K562 (cell line): ENCODE results near the gene PYGL. TPM values are rescaled to one million over a fixed set of nuclear protein-coding genes. Genes with fewer than 3 reads are reported as not detected.

ENCODE experiments used
- ATAC-seq: fragments of 200-7000 bp; cut with Tn5 transposase; 3 replicates; pipeline ENCODE4 v1.9.1; 2020; ENCODE audit warnings: moderate library complexity
- BruUV-seq: library from RNA; stranded (reverse); fragments of 400-500 nt; replicated peaks from 2 replicates; lab custom pipeline; 2021; lab: Mats Ljungman, UMichigan
- CTCF ChIA-PET: fragments of 300-600 bp; formaldehyde crosslinking; extraction: SDS; loops from one replicate; lab custom pipeline; 2021; ENCODE audit warnings: low intra/inter-chr PET ratio; lab: Yijun Ruan, JAX
- POLR2A ChIA-PET: fragments of 300-600, 350-650 bp; sonication (Branson Sonifier 250); formaldehyde crosslinking; extraction: SDS; loops from one replicate; lab custom pipeline; 2021; ENCODE audit warnings: antibody characterized with exemption, inconsistent platforms; lab: Yijun Ruan, JAX
- DNase-seq, 4 experiments: peaks; one replicate each; pipeline versions ENCODE4 v3.0.0 to v3.0.0-alpha.2; 2011 to 2018; ENCODE audit warnings: low spot score in 3 of 4, mixed read lengths in 3 of 4; ENCODE audit errors: extremely low read depth in 1 of 4
- FAIRE-seq: peaks from 2 replicates; lab custom pipeline; 2011; peaks lifted over from hg19 to GRCh38; lab: Jason Lieb, UNC
- H2AFZ ChIP-seq: 2 replicates; pipeline ENCODE4 v1.6.0; 2011; ENCODE audit warnings: low read depth, low read length, control low read depth, inconsistent platforms
- H3K27ac ChIP-seq: fragments of 200-600 bp; 3 replicates; pipeline ENCODE4 v1.8.0; 2011; ENCODE audit warnings: low read depth, mild to moderate bottlenecking, control low read depth, inconsistent platforms, low read length, moderate library complexity, mixed read lengths; ENCODE audit errors: extremely low read depth
- H3K27me3 ChIP-seq, 2 experiments: fragments of 300-600 bp in 1 of 2; 2 replicates in 1 of 2; 3 replicates in 1 of 2; pipeline versions ENCODE4 v1.6.0 to v1.8.0; 2011; ENCODE audit warnings: inconsistent platforms in 2 of 2, low read length in 2 of 2, mild to moderate bottlenecking in 1 of 2, mixed read lengths in 1 of 2, moderate library complexity in 1 of 2; ENCODE audit not compliant: control insufficient read depth in 2 of 2, insufficient read depth in 2 of 2
- H3K36me3 ChIP-seq: fragments of 300-600 bp; 3 replicates; pipeline ENCODE4 v1.8.0; 2011; ENCODE audit warnings: mild to moderate bottlenecking, low read length, inconsistent platforms; ENCODE audit not compliant: control insufficient read depth, insufficient read depth
- H3K4me1 ChIP-seq, 2 experiments: fragments of 200-600 bp in 1 of 2; replicated peaks in 1 of 2; 2 replicates in 1 of 2; 3 replicates in 1 of 2; pipeline versions ENCODE4 v1.5.1 to v1.8.0; 2011; ENCODE audit warnings: inconsistent platforms in 2 of 2, low read length in 2 of 2, mild to moderate bottlenecking in 1 of 2, mixed read lengths in 1 of 2, moderate library complexity in 1 of 2; ENCODE audit not compliant: control insufficient read depth in 2 of 2, insufficient read depth in 2 of 2
- H3K4me2 ChIP-seq: 2 replicates; pipeline ENCODE4 v1.6.1; 2011; ENCODE audit warnings: low read length, control low read depth, inconsistent platforms, mixed read lengths; ENCODE audit not compliant: insufficient read depth
- H3K4me3 ChIP-seq: fragments of 200-600 bp; sonication (generic), shearing (Covaris generic); 2 replicates; pipeline ENCODE4 v1.5.1; 2016; ENCODE audit warnings: control low read depth, inconsistent platforms
- H3K79me2 ChIP-seq: fragments of 200-600 bp; 3 replicates; pipeline ENCODE4 v1.8.0; 2011; ENCODE audit warnings: low read length, inconsistent platforms; ENCODE audit not compliant: control insufficient read depth, insufficient read depth
- H3K9ac ChIP-seq, 2 experiments: 2 replicates each; pipeline versions ENCODE4 v1.6.0 to v1.6.1; 2011; ENCODE audit warnings: low read depth in 2 of 2, low read length in 2 of 2, control low read depth in 1 of 2, inconsistent platforms in 1 of 2, mild to moderate bottlenecking in 1 of 2, mixed read lengths in 1 of 2; ENCODE audit not compliant: insufficient read depth in 1 of 2
- H3K9me1 ChIP-seq: one replicate; pipeline ENCODE4 v1.6.0; 2011; ENCODE audit warnings: inconsistent platforms, mild to moderate bottlenecking, low read length, moderate library complexity; ENCODE audit not compliant: control insufficient read depth, insufficient read depth
- H3K9me3 ChIP-seq: replicated peaks from 2 replicates; pipeline ENCODE4 v1.5.1; 2011; ENCODE audit warnings: low read depth, low read length, inconsistent platforms; ENCODE audit not compliant: control insufficient read depth, insufficient read depth
- H4K20me1 ChIP-seq: replicated peaks from 2 replicates; pipeline ENCODE4 v1.6.1; 2011; ENCODE audit warnings: low read length, inconsistent platforms, mixed read lengths; ENCODE audit not compliant: control insufficient read depth, insufficient read depth
- CEBPB ChIP-seq: fragments of 450-650 bp; IDR thresholded peaks from 2 replicates; pipeline ENCODE4 v1.6.1; 2016; ENCODE audit warnings: missing genetic modification characterization, missing compliant biosample characterization
- FOSL1 ChIP-seq: fragments of 200-800 bp; sonication (Bioruptor generic); conservative IDR thresholded peaks from 2 replicates; pipeline ENCODE4 v1.6.1; 2016; ENCODE audit warnings: missing genetic modification characterization, missing compliant biosample characterization
- NFE2 ChIP-seq: IDR thresholded peaks from 2 replicates; pipeline ENCODE4 v1.6.1; 2014; ENCODE audit warnings: antibody characterized with exemption, low read depth
- TARDBP ChIP-seq: fragments of 450-650 bp; IDR thresholded peaks from 2 replicates; pipeline ENCODE4 v1.6.1; 2016
- TFE3 ChIP-seq: fragments of 450-650 bp; formaldehyde crosslinking; IDR thresholded peaks from 2 replicates; pipeline ENCODE4 v1.4.0; 2020; ENCODE audit warnings: mild to moderate bottlenecking, mixed read lengths
- ZFP91 ChIP-seq: sonication (generic); formaldehyde crosslinking; IDR thresholded peaks from 2 replicates; pipeline ENCODE4 v1.8.0; 2022; ENCODE audit warnings: mild to moderate bottlenecking, missing genetic modification reagents
- ZSCAN29 ChIP-seq: fragments of 450-650 bp; IDR thresholded peaks from 2 replicates; pipeline ENCODE4 v1.6.1; 2017
- WGBS: fragments of 100-300 bp; shearing (Covaris generic); methylation state at CpG from one replicate; pipeline ENCODE4 v1.1.6; 2016; ENCODE audit warnings: low coverage, mixed read lengths; ENCODE audit not compliant: insufficient coverage; ENCODE audit errors: missing lambda C conversion rate; 5-methylcytosine and 5-hydroxymethylcytosine counted together
- in situ Hi-C: fragments of 300-500 bp; cut with MboI; formaldehyde crosslinking; loops from 4 replicates; pipeline ENCODE4 v1.15.0; 2018; ENCODE audit warnings: inconsistent platforms, mixed read lengths
- intact Hi-C: fragments of 100-400 bp; cut with micrococcal nuclease; formaldehyde crosslinking; loops from 2 replicates; pipeline ENCODE4 v1.14.2; 2022
- polyA plus RNA-seq, 8 experiments: library from polyadenylated mRNA; depleted of rRNA in 4 of 8; stranded (reverse) in 5 of 8; unstranded in 3 of 8; fragments of >200 nt; fragmentation: Nextera tagmentation in 2 of 8; fragmentation: Illumina TruSeq in 1 of 8; extraction: Ambion mirVana in 2 of 8; extraction: Trizol in 1 of 8; gene quantifications; 2 replicates each; pipeline versions ENCODE4 v1.2.1 to v1.2.3, GENCODE V29; 2011 to 2014; ENCODE audit warnings: inconsistent platforms in 1 of 8, missing spikeins in 1 of 8
- total RNA-seq, 7 experiments: library from RNA; depleted of rRNA in 6 of 7; stranded (reverse); fragments of >200 nt in 6 of 7; fragmentation: Illumina TruSeq in 2 of 7; extraction: Trizol in 2 of 7; gene quantifications; 2 replicates each; pipeline versions ENCODE4 v1.2.1 to v1.2.3, GENCODE V29; 2011 to 2021; ENCODE audit warnings: low replicate concordance in 1 of 7
- TF ChIP-seq, protein P1 (sequence below), 2 experiments: fragments of 450-650 bp in 1 of 2; sonication (generic) in 1 of 2; formaldehyde crosslinking in 1 of 2; IDR thresholded peaks in 1 of 2; conservative IDR thresholded peaks in 1 of 2; 2 replicates each; pipeline versions ENCODE4 v1.6.1 to v1.8.1; 2016 to 2023; ENCODE audit warnings: mild to moderate bottlenecking in 2 of 2, moderate library complexity in 2 of 2, inconsistent platforms in 1 of 2, missing genetic modification reagents in 1 of 2

The PYGL gene
- total and polyA plus RNA-seq, 9 of the 15 experiments (the other 6 are each of a cell fraction or from before 2014, with no cell fraction given) = 3.5 to 17.9 (median 13.1) TPM

GRCh38 chr14:50937325-50937724 is 7.0 kb downstream of the PYGL start:
- Histone ChIP-seq H3K36me3 (peaks cover 14% of the 10 kb centered on the region; the same call in 2 of the 3 replicates), H3K4me3 (no peak overlapping the region), H3K4me2 (no peak overlapping the region), H3K27me3 (no peaks in the 10 kb centered on the region), H3K9me1 (no peaks in the 10 kb centered on the region), H2AFZ (no peak overlapping the region), H3K4me1 (peaks cover 0 to 3% of the 10 kb centered on the region in 2 experiments; a peak in 4 of 5 replicates), H4K20me1 (no peaks in the 10 kb centered on the region; the same call in 1 of the 2 replicates)
- 0% methylated on average over 2 of the region's 2 CpGs for WGBS
- in situ Hi-C loops = no loop called here
- CTCF ChIA-PET = no interaction called here
- FAIRE-seq (no peak), ATAC-seq (no peak)
- POLR2A ChIA-PET = interaction anchor here (0.7 kb wide), 1 partner anchor 1119 kb away, joined by 5 read pairs; no protein-coding TSS in a partner anchor
- intact Hi-C loops = no loop called here
- TF ChIP-seq ZFP91 (CRISPR knock-in tag) = no peak
- TF ChIP-seq TARDBP = no peak
- TF ChIP-seq, protein P1, sequence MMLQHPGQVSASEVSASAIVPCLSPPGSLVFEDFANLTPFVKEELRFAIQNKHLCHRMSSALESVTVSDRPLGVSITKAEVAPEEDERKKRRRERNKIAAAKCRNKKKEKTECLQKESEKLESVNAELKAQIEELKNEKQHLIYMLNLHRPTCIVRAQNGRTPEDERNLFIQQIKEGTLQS (IDR thresholded peaks at IDR 0.05) = peak; percentile 35; the same call in 1 of the 2 replicates
- TF ChIP-seq, protein P1 (CRISPR knock-in tag; conservative IDR thresholded peaks at IDR 0.05) = no peak
- TF ChIP-seq NFE2 = peak; percentile 32; the same call in 1 of the 2 replicates
- TF ChIP-seq TFE3 = no peak
- peak; percentile 45; the same call in 1 of the 2 replicates for TF ChIP-seq CEBPB
- TF ChIP-seq FOSL1 (tag) = peak; percentile 52; the same call in 1 of the 2 replicates
- TF ChIP-seq ZSCAN29 = no peak
- TF ChIP-seq, all 486 proteins: peak for 4
- no peak for DNase-seq
- BruUV-seq = no TSS peak
- Histone ChIP-seq H3K27ac (no peak overlapping the region), H3K79me2 (0 out of 3 replicates have a peak, but pooled peaks cover 2% of the 10 kb centered on the region), H3K9me3 (no peaks in the 10 kb centered on the region), H3K9ac (no peak overlapping the region)
